ENCODE measurements around the gene CHST8. TPM values are rescaled to one million over a fixed set of nuclear protein-coding genes. Genes with fewer than 3 reads are reported as not detected.

Gene CHST8
- total RNA-seq, 1 donor from 2014 or later = not detected

DNA sequence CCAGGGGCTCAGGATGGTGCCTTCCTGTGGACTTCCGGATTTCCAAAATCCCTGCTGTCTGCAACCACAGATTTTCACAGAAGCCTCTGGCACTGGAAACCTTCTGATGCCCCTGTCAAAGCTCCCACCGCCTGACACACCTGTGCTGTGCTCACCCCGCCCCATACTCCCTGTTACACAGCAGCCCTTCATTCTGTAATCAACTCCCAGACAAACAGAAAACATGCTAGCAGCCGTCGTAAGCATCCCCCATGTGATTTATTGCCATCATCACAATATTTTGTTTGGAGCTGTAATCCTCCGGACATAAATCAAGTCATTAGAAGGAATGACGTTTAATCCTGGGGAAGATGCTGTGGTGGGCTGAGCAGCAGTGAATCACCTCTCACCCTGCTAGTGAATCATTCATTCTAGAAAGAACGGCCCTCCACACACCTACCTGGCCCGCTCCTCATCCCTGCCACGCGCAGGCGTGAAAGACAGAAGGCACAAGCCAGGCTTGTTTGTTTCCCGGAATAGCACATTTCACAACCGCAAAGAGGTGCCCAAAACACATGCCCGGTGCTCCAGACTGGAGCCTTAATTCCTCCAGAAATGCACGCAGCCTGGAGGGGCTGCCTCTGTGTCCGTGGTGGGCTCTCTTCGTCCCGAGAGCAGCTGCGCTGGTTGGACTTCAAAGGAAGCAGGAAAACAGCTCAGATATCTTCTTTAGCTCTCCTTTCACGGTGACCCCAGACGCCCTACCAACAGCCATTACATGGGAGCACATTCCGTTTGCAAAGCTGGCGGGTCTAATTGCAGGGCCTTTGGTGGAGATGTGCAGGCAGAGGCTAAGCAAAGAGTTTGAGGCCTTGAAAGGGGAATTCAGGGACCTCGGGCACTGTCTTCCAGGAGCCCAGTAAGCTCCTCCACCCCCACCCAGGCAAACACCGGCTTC lies 133.6 kb downstream of the CHST8 start:
- Histone ChIP-seq H3K27me3 (no peaks in the 10 kb centered on the region), H3K4me1 (no peaks in the 10 kb centered on the region), H3K9me3 (no peaks in the 10 kb centered on the region), H3K27ac (no peak overlapping the region), H3K4me3 (no peak overlapping the region), H3K36me3 (no peaks in the 10 kb centered on the region)
- no peak for DNase-seq (ENCODE audit: low spot score in 2 of 2)
- TF ChIP-seq, protein P1, sequence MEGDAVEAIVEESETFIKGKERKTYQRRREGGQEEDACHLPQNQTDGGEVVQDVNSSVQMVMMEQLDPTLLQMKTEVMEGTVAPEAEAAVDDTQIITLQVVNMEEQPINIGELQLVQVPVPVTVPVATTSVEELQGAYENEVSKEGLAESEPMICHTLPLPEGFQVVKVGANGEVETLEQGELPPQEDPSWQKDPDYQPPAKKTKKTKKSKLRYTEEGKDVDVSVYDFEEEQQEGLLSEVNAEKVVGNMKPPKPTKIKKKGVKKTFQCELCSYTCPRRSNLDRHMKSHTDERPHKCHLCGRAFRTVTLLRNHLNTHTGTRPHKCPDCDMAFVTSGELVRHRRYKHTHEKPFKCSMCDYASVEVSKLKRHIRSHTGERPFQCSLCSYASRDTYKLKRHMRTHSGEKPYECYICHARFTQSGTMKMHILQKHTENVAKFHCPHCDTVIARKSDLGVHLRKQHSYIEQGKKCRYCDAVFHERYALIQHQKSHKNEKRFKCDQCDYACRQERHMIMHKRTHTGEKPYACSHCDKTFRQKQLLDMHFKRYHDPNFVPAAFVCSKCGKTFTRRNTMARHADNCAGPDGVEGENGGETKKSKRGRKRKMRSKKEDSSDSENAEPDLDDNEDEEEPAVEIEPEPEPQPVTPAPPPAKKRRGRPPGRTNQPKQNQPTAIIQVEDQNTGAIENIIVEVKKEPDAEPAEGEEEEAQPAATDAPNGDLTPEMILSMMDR (IDR thresholded peaks at IDR 0.05) = no peak
- intact Hi-C loops (cut with DNase I) = no loop called here

DNA sequence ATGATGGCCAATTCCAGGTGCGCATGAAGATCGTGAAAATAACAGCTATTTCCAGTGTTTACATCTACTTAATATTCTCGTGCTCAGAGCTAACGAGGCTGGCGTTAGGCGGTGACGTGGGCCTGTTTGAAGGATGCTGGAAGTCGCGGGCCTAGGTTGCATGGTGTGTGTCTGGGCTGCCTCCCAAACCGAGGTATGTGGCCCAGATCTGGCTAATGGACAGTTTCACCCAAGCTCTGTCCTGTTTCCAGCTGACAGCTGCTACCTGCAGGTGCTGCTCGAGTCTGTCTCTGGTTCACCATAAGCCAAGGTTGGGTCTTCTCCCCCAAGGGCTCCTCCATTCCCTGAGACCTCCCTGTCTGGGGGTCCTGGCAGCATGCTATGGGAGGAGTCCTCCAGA lies 134.4 kb downstream of the CHST8 start:
- H3K27ac ChIP-seq = no peak overlapping the region
- H3K9me3 ChIP-seq = no peaks in the 10 kb centered on the region
- intact Hi-C loops (cut with DNase I) = no loop called here
- H3K4me1 ChIP-seq = no peaks in the 10 kb centered on the region
- no peaks in the 10 kb centered on the region for H3K27me3 ChIP-seq
- H3K4me3 ChIP-seq = no peak overlapping the region
- no peaks in the 10 kb centered on the region for H3K36me3 ChIP-seq
- DNase-seq (ENCODE audit: low spot score in 2 of 2) = no peak
- TF ChIP-seq, protein P1 (IDR thresholded peaks at IDR 0.05) = no peak

DNA sequence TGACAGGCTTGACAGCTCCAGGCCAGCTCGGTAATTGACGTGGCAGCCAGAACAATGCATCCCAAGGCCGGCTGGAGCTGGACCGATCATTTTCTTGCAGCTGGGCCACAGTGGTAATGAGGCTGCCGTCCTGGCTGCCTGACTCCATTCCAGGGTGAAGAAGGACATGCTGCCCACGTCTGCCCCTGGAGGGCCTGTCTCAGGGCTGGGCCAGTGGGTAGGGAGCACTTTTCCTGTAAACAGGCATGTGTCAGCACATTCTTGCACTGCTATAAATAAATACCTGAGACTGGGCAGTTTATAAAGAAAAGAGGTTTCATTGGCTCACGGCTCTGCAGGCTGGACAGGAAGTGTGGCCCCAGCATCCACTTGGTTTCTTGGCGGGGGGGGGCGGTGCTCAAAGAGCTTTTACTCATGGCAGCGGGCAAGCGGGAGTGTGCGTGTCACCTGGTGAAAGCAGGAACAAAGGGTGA lies 136.8 kb downstream of the CHST8 start:
- intact Hi-C loops (cut with DNase I) = no loop called here
- Histone ChIP-seq H3K9me3 (no peaks in the 10 kb centered on the region), H3K4me3 (no peak overlapping the region), H3K27me3 (no peaks in the 10 kb centered on the region), H3K36me3 (no peaks in the 10 kb centered on the region), H3K27ac (no peak overlapping the region), H3K4me1 (no peaks in the 10 kb centered on the region)
- TF ChIP-seq, protein P1 (IDR thresholded peaks at IDR 0.05) = no peak
- DNase-seq (ENCODE audit: low spot score in 2 of 2) = no peak

DNA sequence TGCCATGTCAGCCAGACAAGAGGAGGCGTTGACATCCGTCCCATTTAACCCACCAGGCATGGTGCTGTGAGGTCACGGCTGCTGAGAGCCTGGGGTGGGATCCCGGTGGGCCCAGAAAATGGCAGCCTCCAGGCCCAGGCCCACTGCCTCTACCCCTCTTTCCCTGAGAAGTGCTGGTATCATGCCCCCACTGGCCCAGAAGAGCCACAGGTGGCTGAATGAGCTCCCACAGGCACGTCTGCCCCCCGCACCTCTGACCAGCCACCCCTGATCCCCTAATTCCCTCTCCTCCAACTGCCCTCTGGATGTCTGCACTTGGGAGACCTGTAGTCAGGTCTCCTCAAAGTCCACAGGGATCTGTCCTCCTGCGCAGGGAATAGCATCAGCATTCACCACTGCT lies 137.6 kb downstream of the CHST8 start:
- TF ChIP-seq, protein P1 (IDR thresholded peaks at IDR 0.05) = no peak
- no peaks in the 10 kb centered on the region for H3K27me3 ChIP-seq
- H3K4me3 ChIP-seq = no peak overlapping the region
- no peak overlapping the region for H3K27ac ChIP-seq
- intact Hi-C loops (cut with DNase I) = no loop called here
- H3K36me3 ChIP-seq = no peaks in the 10 kb centered on the region
- H3K4me1 ChIP-seq = no peaks in the 10 kb centered on the region
- DNase-seq (ENCODE audit: low spot score in 2 of 2) = no peak
- no peaks in the 10 kb centered on the region for H3K9me3 ChIP-seq

DNA sequence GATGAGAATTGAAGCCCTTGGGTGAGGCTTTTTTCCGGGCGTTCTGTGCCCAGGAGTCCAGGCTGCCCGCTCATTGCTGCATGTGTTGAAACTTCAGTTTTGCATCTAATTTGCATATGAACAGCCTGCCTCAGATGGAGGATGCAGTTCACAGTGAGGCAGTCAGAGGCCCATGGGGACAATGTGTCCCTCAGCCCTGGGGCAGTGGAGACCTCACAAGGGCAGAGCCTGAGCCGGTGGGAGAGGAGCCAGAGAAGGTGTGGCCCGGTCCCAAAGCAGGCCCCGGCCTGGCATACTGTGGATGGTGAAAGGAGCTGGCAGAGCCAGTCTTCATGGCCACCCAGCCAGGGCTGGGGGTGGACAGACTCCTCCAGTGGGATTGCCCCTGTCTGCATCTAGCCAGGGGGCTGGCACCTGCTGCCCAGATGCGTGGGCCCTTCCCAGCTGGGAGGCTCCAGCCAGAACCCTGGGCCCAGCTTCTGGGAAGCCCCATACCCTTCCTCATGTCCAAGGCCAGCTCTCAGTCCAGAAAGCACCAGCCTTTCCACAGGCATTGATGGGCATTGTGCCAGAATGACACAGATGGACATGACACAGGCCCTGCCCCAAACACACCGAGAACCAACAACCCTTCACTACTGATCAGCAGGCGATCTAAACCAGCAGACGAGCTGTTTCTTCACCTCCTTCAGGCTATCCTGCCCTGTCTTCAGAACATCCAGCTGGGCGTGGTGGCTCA lies 142.0 kb downstream of the CHST8 start:
- no peak overlapping the region for H3K4me3 ChIP-seq
- TF ChIP-seq, protein P1 (IDR thresholded peaks at IDR 0.05) = no peak
- H3K27ac ChIP-seq = no peak overlapping the region
- no peaks in the 10 kb centered on the region for H3K36me3 ChIP-seq
- DNase-seq (ENCODE audit: low spot score in 2 of 2) = no peak
- no peaks in the 10 kb centered on the region for H3K9me3 ChIP-seq
- no peaks in the 10 kb centered on the region for H3K27me3 ChIP-seq
- intact Hi-C loops (cut with DNase I) = no loop called here
- no peaks in the 10 kb centered on the region for H3K4me1 ChIP-seq
